B cell (primary cell): ENCODE results near the gene KATNBL1.

Experiments
- EZH2 ChIP-seq: IDR thresholded peaks from 2 replicates; pipeline ENCODE4 v1.6.1; 2012; ENCODE audit warnings: borderline replicate concordance, low read depth, mild to moderate bottlenecking, moderate library complexity, low read length; ENCODE audit not compliant: insufficient read depth, poor library complexity, severe bottlenecking
- TF ChIP-seq, protein P1 (sequence below): fragments of 200-600 bp; IDR thresholded peaks from one replicate; pipeline ENCODE4 v1.8.0; 2022; ENCODE audit warnings: antibody characterized with exemption, mild to moderate bottlenecking

DNA sequence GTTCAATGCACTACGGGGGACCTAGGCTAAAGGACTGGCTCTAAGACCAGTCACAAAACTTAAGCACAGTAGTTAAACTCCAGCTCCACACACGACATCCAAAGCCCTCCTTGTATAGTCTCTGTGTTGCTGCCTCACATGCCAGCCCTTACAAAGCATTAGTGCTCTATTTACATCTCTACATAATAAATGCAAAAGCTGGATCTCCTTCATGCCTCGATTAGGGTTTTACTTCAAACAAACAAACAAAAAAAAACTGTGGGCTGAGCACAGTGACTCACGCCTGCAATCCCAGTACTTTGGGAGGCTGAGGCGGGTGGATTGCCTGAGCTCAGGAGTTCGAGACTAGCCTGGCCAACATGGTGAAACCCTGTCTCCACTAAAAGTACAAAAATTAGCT, 98.4 kb downstream of the KATNBL1 start:
- TF ChIP-seq, protein P1, sequence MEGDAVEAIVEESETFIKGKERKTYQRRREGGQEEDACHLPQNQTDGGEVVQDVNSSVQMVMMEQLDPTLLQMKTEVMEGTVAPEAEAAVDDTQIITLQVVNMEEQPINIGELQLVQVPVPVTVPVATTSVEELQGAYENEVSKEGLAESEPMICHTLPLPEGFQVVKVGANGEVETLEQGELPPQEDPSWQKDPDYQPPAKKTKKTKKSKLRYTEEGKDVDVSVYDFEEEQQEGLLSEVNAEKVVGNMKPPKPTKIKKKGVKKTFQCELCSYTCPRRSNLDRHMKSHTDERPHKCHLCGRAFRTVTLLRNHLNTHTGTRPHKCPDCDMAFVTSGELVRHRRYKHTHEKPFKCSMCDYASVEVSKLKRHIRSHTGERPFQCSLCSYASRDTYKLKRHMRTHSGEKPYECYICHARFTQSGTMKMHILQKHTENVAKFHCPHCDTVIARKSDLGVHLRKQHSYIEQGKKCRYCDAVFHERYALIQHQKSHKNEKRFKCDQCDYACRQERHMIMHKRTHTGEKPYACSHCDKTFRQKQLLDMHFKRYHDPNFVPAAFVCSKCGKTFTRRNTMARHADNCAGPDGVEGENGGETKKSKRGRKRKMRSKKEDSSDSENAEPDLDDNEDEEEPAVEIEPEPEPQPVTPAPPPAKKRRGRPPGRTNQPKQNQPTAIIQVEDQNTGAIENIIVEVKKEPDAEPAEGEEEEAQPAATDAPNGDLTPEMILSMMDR, result no peak
- TF ChIP-seq EZH2, result no peak
